Epithelial cell of alveolus of lung (primary cell): ENCODE data around the gene HTR3E. TPM values are rescaled to one million over a fixed set of nuclear protein-coding genes. Genes with fewer than 3 reads are reported as not detected.

Experiments
- total RNA-seq: library from RNA; depleted of rRNA; stranded (reverse); fragments of >200 nt; gene quantifications from 2 replicates; pipeline ENCODE4 v1.2.1, GENCODE V29; 2015

Gene HTR3E
- not detected in 2 replicates for total RNA-seq

DNA sequence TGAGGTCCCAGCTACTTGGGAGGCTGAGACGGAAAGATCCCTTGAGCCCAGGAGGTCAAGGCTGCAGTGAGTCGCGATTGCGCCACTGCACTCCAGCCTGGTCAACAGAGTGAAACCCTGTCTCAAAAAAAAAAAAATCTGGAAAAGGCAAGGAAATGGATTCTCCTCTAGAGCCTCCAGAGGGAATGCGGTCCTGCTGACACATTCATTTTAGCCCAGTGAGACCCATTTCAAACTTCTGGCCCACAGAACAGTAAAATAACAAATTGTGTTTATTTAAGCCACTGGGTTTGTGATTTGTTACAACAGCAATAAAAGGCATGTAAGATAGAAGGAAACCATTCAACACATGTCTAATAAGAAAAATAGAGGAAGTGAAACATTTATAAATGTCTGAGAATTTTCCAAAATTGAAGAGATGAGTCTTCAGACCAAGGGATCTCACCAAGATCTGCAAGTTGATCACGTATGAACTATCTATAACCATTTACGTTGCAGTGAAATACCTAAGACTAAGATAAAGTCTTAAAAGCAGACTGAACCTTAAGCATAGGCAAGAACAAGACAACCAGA lies at the start of gene HTR3E:
Gene HTR3E (plus strand): TSS at position 254 of the 573 bp plus-strand sequence. CDS start 466 bp downstream, outside the sequence.

GRCh38 chr3:184052767-184053166 lies 44.1 kb upstream of the HTR3E start, which contains the start of gene HTR3C:
Gene HTR3C, plus strand, starts transcription at chr3:184053047. Its CDS starts 34 bp downstream, at chr3:184053081.

DNA sequence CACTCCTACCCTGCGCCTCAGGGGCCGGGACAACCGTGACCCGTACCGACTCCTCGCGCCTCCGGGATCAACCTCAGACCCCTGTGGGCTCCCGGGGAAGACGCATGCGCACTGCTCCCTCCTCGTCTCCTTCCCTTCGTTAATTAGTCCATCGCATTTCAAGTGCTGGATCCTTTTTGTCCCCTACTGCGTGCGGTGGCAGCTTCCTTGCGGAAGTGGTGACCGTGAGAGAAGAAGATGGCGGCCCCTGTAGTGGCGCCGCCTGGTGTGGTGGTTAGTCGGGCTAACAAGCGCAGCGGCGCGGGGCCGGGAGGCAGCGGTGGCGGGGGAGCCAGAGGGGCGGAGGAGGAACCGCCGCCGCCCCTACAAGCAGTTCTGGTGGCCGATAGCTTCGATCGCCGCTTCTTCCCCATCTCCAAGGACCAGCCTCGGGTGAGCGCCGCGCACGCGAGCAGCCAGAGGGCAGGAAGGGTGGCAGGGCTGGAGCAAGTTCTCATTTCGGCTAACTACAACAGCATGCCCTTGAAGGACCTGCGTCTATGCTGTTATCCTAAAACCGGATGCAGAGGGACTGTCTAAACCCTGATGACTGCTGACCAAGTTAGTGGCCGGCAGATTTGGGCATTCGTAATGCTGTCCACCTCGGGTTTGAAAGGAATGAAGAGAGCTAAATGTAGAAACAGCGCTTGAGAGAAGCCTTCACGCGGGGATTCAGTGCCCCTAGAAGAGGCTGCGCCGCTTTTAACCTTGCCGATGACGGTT lies 38.5 kb downstream of the HTR3E start, which contains the start of gene EIF2B5:
Gene EIF2B5 (plus strand): TSS at position 210 of the 762 bp plus-strand sequence. CDS start 28 bp downstream, at position 238.

DNA sequence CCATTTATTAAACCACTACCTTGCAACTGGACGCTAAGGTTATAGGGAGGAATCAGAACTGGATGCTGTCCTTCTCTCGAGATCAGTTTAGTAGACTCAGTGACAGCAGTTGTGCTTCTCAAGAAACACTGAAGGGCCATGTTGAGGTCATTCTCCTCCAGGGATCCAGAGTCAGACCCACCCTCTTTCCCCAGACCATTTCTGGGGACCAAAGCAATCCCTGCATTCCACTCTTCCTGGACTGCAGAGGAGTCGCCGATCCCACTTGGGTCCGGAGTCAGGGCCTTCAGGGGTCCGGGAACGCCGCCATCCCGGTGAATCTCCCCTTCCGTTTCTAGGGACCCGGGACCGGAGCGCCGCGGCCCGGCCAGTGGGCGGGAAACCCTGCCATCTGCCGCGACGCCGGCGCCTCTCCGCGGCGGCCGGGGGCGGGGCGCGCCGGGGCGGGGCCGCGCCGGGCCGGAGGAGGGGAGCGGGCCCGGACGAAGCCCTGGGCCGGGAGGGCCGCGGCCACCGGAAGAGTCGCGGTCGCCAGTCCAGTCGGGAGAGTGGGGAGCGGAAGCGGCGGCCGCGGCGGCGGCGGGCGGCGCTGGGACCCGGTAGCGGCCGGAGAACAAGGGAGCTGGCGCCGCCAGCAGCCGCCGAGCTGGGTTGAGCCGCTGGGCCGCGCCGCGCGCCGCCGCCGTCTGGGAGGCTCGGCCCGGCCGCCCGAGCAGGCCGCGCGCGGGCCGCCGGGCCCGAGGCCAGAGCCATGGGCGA lies 58.2 kb downstream of the HTR3E start, which contains the start of gene DVL3:
Gene DVL3 (plus strand): TSS at position 493 of the 759 bp plus-strand sequence. CDS start 259 bp downstream, at position 752.

Other genes with a start within 250 kb of the HTR3E start
- 45.5 and 58.1 TPM in 2 replicates for gene PARL, start 212.2 kb upstream of the HTR3E start, total RNA-seq
- 6.1 and 9.7 TPM in 2 replicates for gene ABCC5, start 79.2 kb upstream of the HTR3E start, total RNA-seq
- gene HTR3D, start 65.3 kb upstream of the HTR3E start, total RNA-seq, result not detected in 2 replicates
- not detected in 2 replicates for gene HTR3C, start 44.0 kb upstream of the HTR3E start, total RNA-seq
- 30.0 and 30.5 TPM in 2 replicates for gene EIF2B5, start 38.3 kb downstream of the HTR3E start, total RNA-seq
- 34.3 and 63.8 TPM in 2 replicates for gene DVL3, start 58.3 kb downstream of the HTR3E start, total RNA-seq
- gene AP2M1, start 77.8 kb downstream of the HTR3E start, total RNA-seq, result 351 and 478 TPM in 2 replicates
- 41.2 and 43.2 TPM in 2 replicates for gene ABCF3, start 89.1 kb downstream of the HTR3E start, total RNA-seq
- not detected in 2 replicates for gene VWA5B2, start 132.5 kb downstream of the HTR3E start, total RNA-seq
- 66.1 and 94.1 TPM in 2 replicates for gene ALG3, start 151.9 kb downstream of the HTR3E start, total RNA-seq
- gene EEF1AKMT4, start 152.6 kb downstream of the HTR3E start, total RNA-seq, result 5.7 and 8.1 TPM in 2 replicates
- 0.39 TPM in 1 of 2 replicates, not detected in the other for gene CAMK2N2, start 164.5 kb downstream of the HTR3E start, total RNA-seq
- not detected in 2 replicates for gene ECE2, start 179.0 kb downstream of the HTR3E start, total RNA-seq
- gene PSMD2, start 202.2 kb downstream of the HTR3E start, total RNA-seq, result 189 and 548 TPM in 2 replicates
- gene EIF4G1, start 217.5 kb downstream of the HTR3E start, total RNA-seq, result 242 and 310 TPM in 2 replicates
- gene FAM131A, start 240.5 kb downstream of the HTR3E start, total RNA-seq, result 17.3 and 35.3 TPM in 2 replicates